ENCODE measurements around the gene UQCR10. TPM values are rescaled to one million over a fixed set of nuclear protein-coding genes. Genes with fewer than 3 reads are reported as not detected.
A peak's percentile ranks its signal among the peaks of the same experiment; 100 is the strongest.

The UQCR10 gene
- total RNA-seq, 4 donors from 2014 or later, result 33.6 to 85.7 (median 66.8) TPM

DNA sequence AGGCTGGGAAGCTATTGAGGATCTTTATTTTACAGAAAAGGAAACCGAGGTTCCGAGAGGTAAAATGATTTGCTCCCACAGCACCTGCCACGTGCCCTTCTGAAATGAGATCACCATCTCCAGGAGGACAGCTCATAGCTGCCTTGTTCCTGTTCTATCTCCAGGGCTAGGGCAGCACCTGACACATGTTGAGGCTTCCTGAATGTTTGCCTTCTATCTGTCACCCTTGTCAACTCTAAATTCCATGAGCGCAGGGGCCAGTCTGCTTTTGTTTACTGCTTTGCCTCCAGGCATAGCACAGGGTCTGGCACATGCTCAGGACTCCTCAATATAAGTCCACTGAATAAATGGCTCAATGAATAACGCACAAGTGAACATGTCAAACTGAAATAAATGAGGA, 46.8 kb downstream of the UQCR10 start:
- TF ChIP-seq CTCF (IDR thresholded peaks at IDR 0.05) (no peak), POLR2AphosphoS5 (IDR thresholded peaks at IDR 0.05) (no peak), EP300 (IDR thresholded peaks at IDR 0.05) (no peak), POLR2A (IDR thresholded peaks at IDR 0.05) (no peak)
- WGBS, result 76% methylated on average over 5 of the region's 5 CpGs
- no peak for DNase-seq (ENCODE audit: low spot score in 2 of 2)
- peaks cover 80% of the 10 kb centered on the region for H3K36me3 ChIP-seq
- H3K4me3 ChIP-seq, result no peak overlapping the region
- H3K4me1 ChIP-seq, result peaks cover 25% of the 10 kb centered on the region
- no peak overlapping the region for H3K27ac ChIP-seq
- no peaks in the 10 kb centered on the region for H3K9me3 ChIP-seq
- H3K27me3 ChIP-seq, result no peaks in the 10 kb centered on the region

DNA sequence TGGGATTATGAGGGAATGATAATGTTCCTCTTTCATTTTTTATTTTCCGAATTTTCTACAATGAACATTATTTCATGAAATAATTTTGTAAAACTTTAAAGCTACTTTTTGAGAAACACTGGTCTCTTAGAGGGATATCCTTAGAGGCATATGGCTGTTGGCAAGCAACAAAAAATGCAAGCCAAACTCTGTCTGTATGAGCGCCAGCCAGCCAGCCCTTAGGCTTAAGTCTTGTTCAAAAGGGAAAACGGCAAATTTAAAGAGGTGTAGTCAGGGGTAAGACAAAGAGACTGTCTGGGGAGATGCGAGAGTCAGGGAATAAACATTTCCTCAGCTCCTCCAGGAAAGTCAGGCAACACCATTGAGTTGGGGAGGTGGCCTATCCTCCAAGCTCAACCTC, 48.4 kb downstream of the UQCR10 start:
- Histone ChIP-seq H3K36me3 (peaks cover 78% of the 10 kb centered on the region), H3K4me3 (no peak overlapping the region), H3K27ac (peak overlapping the region; percentile 54), H3K4me1 (peaks cover 25% of the 10 kb centered on the region), H3K9me3 (no peaks in the 10 kb centered on the region), H3K27me3 (no peaks in the 10 kb centered on the region)
- DNase-seq (ENCODE audit: low spot score in 2 of 2), result no peak
- WGBS, result 46% methylated on average over 4 of the region's 4 CpGs
- TF ChIP-seq CTCF (IDR thresholded peaks at IDR 0.05) (no peak), POLR2AphosphoS5 (IDR thresholded peaks at IDR 0.05) (no peak), POLR2A (IDR thresholded peaks at IDR 0.05) (no peak), EP300 (IDR thresholded peaks at IDR 0.05) (no peak)

GRCh38 chr22:29816128-29816527, 49.0 kb downstream of the UQCR10 start:
- 19% methylated on average over 2 of the region's 2 CpGs for WGBS
- DNase-seq (ENCODE audit: low spot score in 2 of 2), result no peak
- peaks cover 27% of the 10 kb centered on the region for H3K4me1 ChIP-seq
- TF ChIP-seq POLR2A (IDR thresholded peaks at IDR 0.05), result no peak
- no peak for TF ChIP-seq CTCF (IDR thresholded peaks at IDR 0.05)
- TF ChIP-seq POLR2AphosphoS5 (IDR thresholded peaks at IDR 0.05), result no peak
- no peak for TF ChIP-seq EP300 (IDR thresholded peaks at IDR 0.05)
- H3K36me3 ChIP-seq, result peaks cover 73% of the 10 kb centered on the region
- H3K27ac ChIP-seq, result peak overlapping the region; percentile 54
- no peaks in the 10 kb centered on the region for H3K27me3 ChIP-seq
- H3K4me3 ChIP-seq, result no peak overlapping the region
- no peaks in the 10 kb centered on the region for H3K9me3 ChIP-seq

- Histone ChIP-seq H3K4me3 (no peak overlapping the region), H3K36me3 (peaks cover 69% of the 10 kb centered on the region), H3K4me1 (peaks cover 28% of the 10 kb centered on the region), H3K9me3 (no peaks in the 10 kb centered on the region), H3K27me3 (no peaks in the 10 kb centered on the region), H3K27ac (peak overlapping the region; percentile 39)
- no peak for DNase-seq (ENCODE audit: low spot score in 2 of 2)
- TF ChIP-seq POLR2AphosphoS5 (IDR thresholded peaks at IDR 0.05) (no peak), POLR2A (IDR thresholded peaks at IDR 0.05) (no peak), CTCF (IDR thresholded peaks at IDR 0.05) (no peak), EP300 (IDR thresholded peaks at IDR 0.05) (no peak)
- WGBS, result 51% methylated on average over 6 of the region's 6 CpGs
These were observed 49.4 kb downstream of the UQCR10 start for GRCh38 chr22:29816539-29816938.

- H3K27ac ChIP-seq, result peak overlapping the region; percentile 39
- 63% methylated on average over 2 of the region's 2 CpGs for WGBS
- DNase-seq (ENCODE audit: low spot score in 2 of 2), result no peak
- peaks cover 32% of the 10 kb centered on the region for H3K4me1 ChIP-seq
- H3K9me3 ChIP-seq, result no peaks in the 10 kb centered on the region
- H3K4me3 ChIP-seq, result no peak overlapping the region
- no peak for TF ChIP-seq CTCF (IDR thresholded peaks at IDR 0.05)
- no peak for TF ChIP-seq EP300 (IDR thresholded peaks at IDR 0.05)
- TF ChIP-seq POLR2AphosphoS5 (IDR thresholded peaks at IDR 0.05), result no peak
- H3K27me3 ChIP-seq, result no peaks in the 10 kb centered on the region
- peaks cover 65% of the 10 kb centered on the region for H3K36me3 ChIP-seq
These were observed 49.8 kb downstream of the UQCR10 start for GRCh38 chr22:29816980-29817379.

Measured in suprapubic skin (tissue), 4 donors.